Measurements from ENCODE around the gene ATG7.

DNA sequence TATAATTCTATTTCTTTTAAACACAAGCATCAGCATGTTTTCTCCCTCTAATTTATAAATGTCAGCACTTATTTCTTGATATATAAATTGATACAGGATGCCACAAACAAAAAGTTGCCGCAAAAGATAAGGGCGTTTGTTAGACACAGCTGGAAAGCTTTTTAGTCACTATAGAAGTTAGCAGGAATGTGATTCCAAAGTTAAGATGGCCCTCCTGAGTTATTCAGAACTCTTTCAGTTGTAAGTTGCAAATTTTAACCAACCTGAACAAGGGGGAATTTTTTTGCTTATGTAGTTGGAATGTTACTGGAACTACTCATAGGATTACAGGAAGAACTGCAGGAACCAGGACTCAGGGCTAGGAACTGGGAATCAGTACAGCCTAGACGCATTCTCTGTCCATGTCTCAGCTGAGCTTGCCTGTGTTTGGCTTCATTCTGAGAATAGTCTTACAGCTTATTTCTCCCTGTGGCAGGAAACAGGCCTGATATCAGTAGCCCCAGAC is 205.3 kb downstream of the ATG7 start:
- TF ChIP-seq, protein P1, sequence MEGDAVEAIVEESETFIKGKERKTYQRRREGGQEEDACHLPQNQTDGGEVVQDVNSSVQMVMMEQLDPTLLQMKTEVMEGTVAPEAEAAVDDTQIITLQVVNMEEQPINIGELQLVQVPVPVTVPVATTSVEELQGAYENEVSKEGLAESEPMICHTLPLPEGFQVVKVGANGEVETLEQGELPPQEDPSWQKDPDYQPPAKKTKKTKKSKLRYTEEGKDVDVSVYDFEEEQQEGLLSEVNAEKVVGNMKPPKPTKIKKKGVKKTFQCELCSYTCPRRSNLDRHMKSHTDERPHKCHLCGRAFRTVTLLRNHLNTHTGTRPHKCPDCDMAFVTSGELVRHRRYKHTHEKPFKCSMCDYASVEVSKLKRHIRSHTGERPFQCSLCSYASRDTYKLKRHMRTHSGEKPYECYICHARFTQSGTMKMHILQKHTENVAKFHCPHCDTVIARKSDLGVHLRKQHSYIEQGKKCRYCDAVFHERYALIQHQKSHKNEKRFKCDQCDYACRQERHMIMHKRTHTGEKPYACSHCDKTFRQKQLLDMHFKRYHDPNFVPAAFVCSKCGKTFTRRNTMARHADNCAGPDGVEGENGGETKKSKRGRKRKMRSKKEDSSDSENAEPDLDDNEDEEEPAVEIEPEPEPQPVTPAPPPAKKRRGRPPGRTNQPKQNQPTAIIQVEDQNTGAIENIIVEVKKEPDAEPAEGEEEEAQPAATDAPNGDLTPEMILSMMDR (IDR thresholded peaks at IDR 0.05; ENCODE audit: poor library complexity) = no peak
- no peak for TF ChIP-seq EZH2phosphoT487 (IDR thresholded peaks at IDR 0.05; ENCODE audit: low read depth, severe bottlenecking, unreplicated experiment)
- no peak for TF ChIP-seq EZH2 (IDR thresholded peaks at IDR 0.05; ENCODE audit: borderline replicate concordance)

Measured in hepatocyte (in vitro differentiated cells).